ENCODE measurements around the gene PTPN4.

GRCh38 chr2:119771331-119771730, 11.6 kb downstream of the PTPN4 start:
- no peak for TF ChIP-seq MIER3 (CRISPR knock-in tag; IDR thresholded peaks at IDR 0.05; ENCODE audit: borderline replicate concordance)
- TF ChIP-seq EHMT2 (IDR thresholded peaks at IDR 0.05; ENCODE audit: borderline replicate concordance, low read depth, low read length) = no peak
- no peak for TF ChIP-seq ZNF256 (CRISPR knock-in tag; conservative IDR thresholded peaks at IDR 0.05)
- TF ChIP-seq MED8 (CRISPR knock-in tag; IDR thresholded peaks at IDR 0.05; ENCODE audit: insufficient replicate concordance) = no peak
- no peak for TF ChIP-seq ERF (CRISPR knock-in tag; IDR thresholded peaks at IDR 0.05)
- no peak for TF ChIP-seq CTCF (CRISPR knock-in tag; IDR thresholded peaks at IDR 0.05)
- no peak for TF ChIP-seq YY1 (IDR thresholded peaks at IDR 0.05; ENCODE audit: insufficient read depth, insufficient replicate concordance, low read depth, low read length)
- no peak for TF ChIP-seq ZNF460 (CRISPR knock-in tag; IDR thresholded peaks at IDR 0.05; ENCODE audit: borderline replicate concordance)
- no peak for TF ChIP-seq NONO (IDR thresholded peaks at IDR 0.05)
- TF ChIP-seq NONO (CRISPR knock-in tag; conservative IDR thresholded peaks at IDR 0.05) = no peak
- TF ChIP-seq JUN (CRISPR knock-in tag; IDR thresholded peaks at IDR 0.05) = no peak

Data from HepG2 (cell line).